Measurements from ENCODE around the gene GDF11. TPM values are rescaled to one million over a fixed set of nuclear protein-coding genes. Genes with fewer than 3 reads are reported as not detected.

The GDF11 gene
- total and polyA plus RNA-seq, 2 of the 8 experiments (the other 6 are each of a cell fraction or from before 2014, with no cell fraction given): 12.1 to 15.1 TPM

- Histone ChIP-seq H2BK5ac (ENCODE audit: low read depth, low read length) (no peak overlapping the region; the same call in 1 of the 2 replicates), H3K79me1 (ENCODE audit: low read depth, low read length) (peaks cover 4% of the 10 kb centered on the region; the same call in 1 of the 2 replicates), H3K4me3 (ENCODE audit: extremely low read depth in 1 of 4, insufficient read depth in 2 of 4, low read depth in 3 of 4, low read length in 4 of 4) (no peak overlapping the region), H2BK20ac (ENCODE audit: low read length) (no peak overlapping the region), H3K4ac (replicated peaks; ENCODE audit: insufficient read length, low read depth, low read length) (no peak overlapping the region), H3K9ac (replicated peaks in 1 of 4; ENCODE audit: extremely low read depth in 1 of 4, low read depth in 3 of 4, low read length in 3 of 4) (no peak overlapping the region), H4K91ac (replicated peaks; ENCODE audit: insufficient read length, low read length) (no peak overlapping the region), H3K4me1 (replicated peaks in 1 of 4; ENCODE audit: control insufficient read depth in 3 of 4, insufficient read depth in 4 of 4, low read length in 3 of 4) (no peaks in the 10 kb centered on the region; a peak in 1 of 7 replicates), H3K27me3 (replicated peaks in 1 of 4; ENCODE audit: control insufficient read depth in 3 of 4, extremely low read depth in 1 of 4, insufficient read depth in 3 of 4, low read length in 3 of 4) (no peaks in the 10 kb centered on the region), H2AFZ (ENCODE audit: low read length) (no peak overlapping the region), H2AK5ac (ENCODE audit: low read depth, low read length) (no peak overlapping the region), H3K56ac (replicated peaks; ENCODE audit: insufficient read length, low read depth, low read length) (no peak overlapping the region), H3K79me2 (ENCODE audit: control insufficient read depth in 1 of 2, insufficient read depth in 2 of 2, low read length in 2 of 2) (peaks cover 0 to 18% of the 10 kb centered on the region in 2 experiments; a peak in 2 of 4 replicates), H2BK12ac (ENCODE audit: low read depth, low read length) (no peak overlapping the region), H4K5ac (ENCODE audit: insufficient read length, low read depth, low read length) (no peak overlapping the region), H4K20me1 (replicated peaks in 1 of 2; ENCODE audit: control insufficient read depth in 1 of 2, insufficient read depth in 2 of 2, low read length in 2 of 2) (peaks cover 0 to 10% of the 10 kb centered on the region in 2 experiments), H3K27ac (ENCODE audit: low read depth, low read length) (no peak overlapping the region), H3K4me2 (ENCODE audit: insufficient read depth in 1 of 2, low read depth in 2 of 2, low read length in 2 of 2) (no peak overlapping the region), H3K18ac (ENCODE audit: extremely low read depth, low read length) (no peak overlapping the region), H3K23me2 (ENCODE audit: low read depth, low read length) (no peaks in the 10 kb centered on the region), H3K36me3 (ENCODE audit: control insufficient read depth in 2 of 4, insufficient read depth in 4 of 4, low read length in 3 of 4) (peaks cover 2 to 20% (median 5%) of the 10 kb centered on the region in 4 experiments; a peak in 6 of 8 replicates), H3K14ac (ENCODE audit: insufficient read length) (no peak overlapping the region), H3K23ac (ENCODE audit: insufficient read length) (no peak overlapping the region), H2BK15ac (ENCODE audit: low read length) (no peak overlapping the region), H4K8ac (ENCODE audit: extremely low read depth, insufficient read depth, low read length) (no peak overlapping the region), H3K9me3 (ENCODE audit: insufficient read depth in 2 of 2, low read depth in 1 of 2, low read length in 1 of 2) (no peaks in the 10 kb centered on the region), H2BK120ac (replicated peaks; ENCODE audit: low read depth, low read length) (no peak overlapping the region)
- 90% methylated on average over 17 of the region's 21 CpGs; no CpG with 5 or more reads in 1 of the 2 experiments for WGBS, 2 experiments (ENCODE audit: extremely low coverage in 1 of 2, insufficient coverage in 1 of 2, insufficient read length in 1 of 2, insufficient replicate concordance in 2 of 2, low coverage in 1 of 2, low lambda C conversion rate in 2 of 2, missing lambda C conversion rate in 1 of 2)
- ChIA-PET CTCF (ENCODE audit: partially characterized antibody) (interaction anchor here (0.9 to 5.0 kb wide), 8 partner anchors 14 to 43 kb away, joined by 3 to 23 read pairs (median 4); partner anchors contain the start of genes BLOC1S1 and RDH5), POLR2A (ENCODE audit: partially characterized antibody) (interaction anchor here (0.7 to 1.7 kb wide), 5 partner anchors 11 to 68 kb away, joined by 3 to 6 read pairs (median 3); a partner anchor contains a TSS)
- DNase-seq (ENCODE audit: low read depth in 1 of 2, low spot score in 2 of 2): no peak
- FAIRE-seq: no peak
- TF ChIP-seq USF2 (IDR thresholded peaks at IDR 0.05; ENCODE audit: low read length): no peak
- no peak for TF ChIP-seq SIRT6 (IDR thresholded peaks at IDR 0.05; ENCODE audit: low read length)
- TF ChIP-seq SP4 (IDR thresholded peaks at IDR 0.05; ENCODE audit: low read length): no peak
- TF ChIP-seq RBBP5 (IDR thresholded peaks at IDR 0.05; ENCODE audit: borderline replicate concordance, low read depth, low read length): no peak
- no peak for TF ChIP-seq SIN3A (conservative IDR thresholded peaks at IDR 0.05 in 1 of 2, IDR thresholded peaks at IDR 0.05 in 1 of 2; ENCODE audit: low read depth in 1 of 2, low read length in 2 of 2)
- TF ChIP-seq SUZ12 (IDR thresholded peaks at IDR 0.05; ENCODE audit: low read length): no peak
- TF ChIP-seq PHF8 (conservative IDR thresholded peaks at IDR 0.05; ENCODE audit: low read depth, low read length): no peak
- no peak for TF ChIP-seq ATF2 (IDR thresholded peaks at IDR 0.05; ENCODE audit: low read length)
Observed at GRCh38 chr12:55700255-55701018, 42.5 kb upstream of the GDF11 start.

Data from H1 (cell line).